Caco-2 (cell line): ENCODE data around the gene CDK11A. TPM values are rescaled to one million over a fixed set of nuclear protein-coding genes. Genes with fewer than 3 reads are reported as not detected.

Source experiments
- BruUV-seq: library from RNA; stranded (reverse); fragments of 400-500 nt; replicated peaks from 2 replicates; lab custom pipeline; 2021; lab: Mats Ljungman, UMichigan
- CTCF ChIA-PET: fragments of 300-600 bp; sonication (Branson Sonifier 250); formaldehyde crosslinking; loops from one replicate; lab custom pipeline; 2022; ENCODE audit warnings: antibody characterized with exemption; lab: Charles Lee
- POLR2A ChIA-PET: fragments of 300-600 bp; sonication (Branson Sonifier 250); formaldehyde crosslinking; loops from one replicate; lab custom pipeline; 2022; ENCODE audit warnings: antibody characterized with exemption; lab: Charles Lee
- DNase-seq, 2 experiments: peaks; one replicate each; pipeline versions ENCODE4 v3.0.0 to v3.0.0-alpha.2; 2020 to 2022
- H3K27me3 ChIP-seq: replicated peaks from 2 replicates; pipeline ENCODE4 v1.6.0; 2011; ENCODE audit warnings: low read length; ENCODE audit not compliant: control insufficient read depth, insufficient read depth
- H3K36me3 ChIP-seq: 2 replicates; pipeline ENCODE4 v1.5.1; 2011; ENCODE audit warnings: low read length; ENCODE audit not compliant: control insufficient read depth, insufficient read depth
- H3K4me1 ChIP-seq: fragments of 250-450 bp; sonication (Bioruptor Pico); 2 replicates; pipeline ENCODE4 v1.5.1; 2020; ENCODE audit warnings: mild to moderate bottlenecking
- H3K4me3 ChIP-seq: 2 replicates; pipeline ENCODE4 v1.5.1; 2011; ENCODE audit warnings: low read depth, mild to moderate bottlenecking, control low read depth, low read length
- H3K9me3 ChIP-seq: fragments of 250-450 bp; sonication (Bioruptor Pico); 2 replicates; pipeline ENCODE4 v1.5.1; 2020; ENCODE audit warnings: mild to moderate bottlenecking, moderate library complexity
- H3K27ac Mint-ChIP-seq: one replicate; pipeline ENCODE4 v1.8.0; 2022; ENCODE audit warnings: mixed read lengths; ENCODE audit not compliant: unreplicated experiment
- H3K27me3 Mint-ChIP-seq: one replicate; pipeline ENCODE4 v1.8.0; 2022; ENCODE audit warnings: mixed read lengths; ENCODE audit not compliant: insufficient read depth, unreplicated experiment
- H3K36me3 Mint-ChIP-seq: one replicate; pipeline ENCODE4 v1.8.0; 2022; ENCODE audit warnings: mild to moderate bottlenecking, mixed read lengths; ENCODE audit not compliant: insufficient read depth, unreplicated experiment
- H3K4me1 Mint-ChIP-seq: one replicate; pipeline ENCODE4 v1.8.0; 2022; ENCODE audit warnings: low read depth, mixed read lengths; ENCODE audit not compliant: unreplicated experiment
- H3K4me3 Mint-ChIP-seq: one replicate; pipeline ENCODE4 v1.8.0; 2022; ENCODE audit warnings: mild to moderate bottlenecking, moderate library complexity, mixed read lengths; ENCODE audit not compliant: unreplicated experiment
- H3K9me3 Mint-ChIP-seq: one replicate; pipeline ENCODE4 v1.8.0; 2022; ENCODE audit warnings: mixed read lengths; ENCODE audit not compliant: unreplicated experiment
- intact Hi-C: fragments of 100-400 bp; cut with micrococcal nuclease; formaldehyde crosslinking; loops from one replicate; pipeline ENCODE4 v1.10.0; 2022; ENCODE audit not compliant: unreplicated experiment
- total RNA-seq: library from RNA; stranded (reverse); gene quantifications from 2 replicates; pipeline ENCODE4 v1.2.3, GENCODE V29; 2022
- TF ChIP-seq, protein P1 (sequence below), 2 experiments: fragments of 200-600 bp in 1 of 2; IDR thresholded peaks; 1 replicate in 1 of 2; 2 replicates in 1 of 2; pipeline versions ENCODE4 v1.5.1 to v1.8.0; 2011 to 2022; ENCODE audit warnings: antibody characterized with exemption in 1 of 2, control low read depth in 1 of 2, inconsistent platforms in 1 of 2, low read depth in 1 of 2, low read length in 1 of 2, mild to moderate bottlenecking in 1 of 2, moderate library complexity in 1 of 2; ENCODE audit not compliant: insufficient read depth in 1 of 2, severe bottlenecking in 1 of 2, unreplicated experiment in 1 of 2

The CDK11A gene
- total RNA-seq, 1 experiment from 2014 or later, result 53.7 TPM

DNA sequence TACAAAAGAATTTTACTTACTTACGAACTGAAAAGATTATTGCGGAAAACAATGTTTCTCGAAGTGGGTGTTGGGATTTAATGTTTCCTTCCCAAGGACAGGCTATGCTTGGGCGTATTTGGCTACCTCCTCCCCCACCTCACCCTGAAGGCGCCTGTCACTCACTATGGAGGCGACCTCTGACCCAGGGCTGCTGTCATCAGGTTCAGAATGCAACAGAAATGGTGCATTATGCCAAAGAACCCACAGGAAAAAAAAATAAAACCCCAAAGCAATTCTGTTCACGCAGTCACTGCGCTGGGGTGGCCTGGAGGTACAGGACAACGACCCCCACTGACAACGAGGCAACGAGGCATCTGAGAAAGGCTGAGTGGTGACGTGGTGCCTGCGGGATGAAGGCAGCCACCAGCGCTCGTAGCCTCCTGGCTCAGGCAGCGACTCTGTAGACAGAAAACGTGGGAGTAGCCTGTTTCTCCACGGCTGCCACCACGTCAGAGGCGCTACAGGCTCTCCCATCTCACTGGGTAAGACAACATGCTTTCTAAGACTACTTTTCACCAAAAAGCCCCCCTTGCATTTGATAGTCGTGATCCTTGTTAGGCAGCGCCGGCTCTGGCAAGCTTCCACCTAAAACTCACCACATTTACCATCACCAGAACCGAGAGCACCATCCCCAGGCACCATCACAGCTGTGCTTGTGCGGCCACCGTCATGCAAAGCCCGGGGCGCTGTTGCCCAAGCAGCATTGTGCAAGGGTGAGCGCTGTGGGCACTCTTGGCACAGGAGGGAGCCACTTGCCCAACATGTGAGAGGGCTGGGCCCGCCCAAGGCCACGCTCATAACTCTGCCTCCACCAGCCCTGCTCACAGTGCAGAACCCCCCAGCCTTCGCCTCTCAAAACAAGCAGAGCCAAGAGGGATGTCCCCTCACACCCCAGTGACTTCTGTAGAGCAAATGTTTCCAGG, 39.8 kb upstream of the CDK11A start:
- CTCF ChIA-PET, result interaction anchor here (0.5 kb wide), 1 partner anchor 492 kb away, joined by 3 read pairs; no protein-coding TSS in a partner anchor
- H3K4me3 ChIP-seq, result no peak overlapping the region
- no peak overlapping the region for H3K27ac Mint-ChIP-seq
- H3K9me3 Mint-ChIP-seq, result no peaks in the 10 kb centered on the region
- H3K4me3 Mint-ChIP-seq, result no peak overlapping the region
- TF ChIP-seq, protein P1, sequence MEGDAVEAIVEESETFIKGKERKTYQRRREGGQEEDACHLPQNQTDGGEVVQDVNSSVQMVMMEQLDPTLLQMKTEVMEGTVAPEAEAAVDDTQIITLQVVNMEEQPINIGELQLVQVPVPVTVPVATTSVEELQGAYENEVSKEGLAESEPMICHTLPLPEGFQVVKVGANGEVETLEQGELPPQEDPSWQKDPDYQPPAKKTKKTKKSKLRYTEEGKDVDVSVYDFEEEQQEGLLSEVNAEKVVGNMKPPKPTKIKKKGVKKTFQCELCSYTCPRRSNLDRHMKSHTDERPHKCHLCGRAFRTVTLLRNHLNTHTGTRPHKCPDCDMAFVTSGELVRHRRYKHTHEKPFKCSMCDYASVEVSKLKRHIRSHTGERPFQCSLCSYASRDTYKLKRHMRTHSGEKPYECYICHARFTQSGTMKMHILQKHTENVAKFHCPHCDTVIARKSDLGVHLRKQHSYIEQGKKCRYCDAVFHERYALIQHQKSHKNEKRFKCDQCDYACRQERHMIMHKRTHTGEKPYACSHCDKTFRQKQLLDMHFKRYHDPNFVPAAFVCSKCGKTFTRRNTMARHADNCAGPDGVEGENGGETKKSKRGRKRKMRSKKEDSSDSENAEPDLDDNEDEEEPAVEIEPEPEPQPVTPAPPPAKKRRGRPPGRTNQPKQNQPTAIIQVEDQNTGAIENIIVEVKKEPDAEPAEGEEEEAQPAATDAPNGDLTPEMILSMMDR (IDR thresholded peaks at IDR 0.05; ENCODE audit: insufficient read depth in 1 of 2, low read depth in 1 of 2, low read length in 1 of 2, severe bottlenecking in 1 of 2, unreplicated experiment in 1 of 2), result no peak
- H3K36me3 ChIP-seq, result peaks cover 2% of the 10 kb centered on the region; the same call in 1 of the 2 replicates
- BruUV-seq, result no TSS peak
- POLR2A ChIA-PET, result no interaction called here
- H3K27me3 ChIP-seq, result no peaks in the 10 kb centered on the region
- intact Hi-C loops, result no loop called here
- H3K4me1 Mint-ChIP-seq, result no peaks in the 10 kb centered on the region
- no peaks in the 10 kb centered on the region for H3K4me1 ChIP-seq
- no peaks in the 10 kb centered on the region for H3K27me3 Mint-ChIP-seq
- peak in 1 of 2 experiments; percentile 24 for DNase-seq
- H3K9me3 ChIP-seq, result no peaks in the 10 kb centered on the region
- peaks cover 66% of the 10 kb centered on the region for H3K36me3 Mint-ChIP-seq

DNA sequence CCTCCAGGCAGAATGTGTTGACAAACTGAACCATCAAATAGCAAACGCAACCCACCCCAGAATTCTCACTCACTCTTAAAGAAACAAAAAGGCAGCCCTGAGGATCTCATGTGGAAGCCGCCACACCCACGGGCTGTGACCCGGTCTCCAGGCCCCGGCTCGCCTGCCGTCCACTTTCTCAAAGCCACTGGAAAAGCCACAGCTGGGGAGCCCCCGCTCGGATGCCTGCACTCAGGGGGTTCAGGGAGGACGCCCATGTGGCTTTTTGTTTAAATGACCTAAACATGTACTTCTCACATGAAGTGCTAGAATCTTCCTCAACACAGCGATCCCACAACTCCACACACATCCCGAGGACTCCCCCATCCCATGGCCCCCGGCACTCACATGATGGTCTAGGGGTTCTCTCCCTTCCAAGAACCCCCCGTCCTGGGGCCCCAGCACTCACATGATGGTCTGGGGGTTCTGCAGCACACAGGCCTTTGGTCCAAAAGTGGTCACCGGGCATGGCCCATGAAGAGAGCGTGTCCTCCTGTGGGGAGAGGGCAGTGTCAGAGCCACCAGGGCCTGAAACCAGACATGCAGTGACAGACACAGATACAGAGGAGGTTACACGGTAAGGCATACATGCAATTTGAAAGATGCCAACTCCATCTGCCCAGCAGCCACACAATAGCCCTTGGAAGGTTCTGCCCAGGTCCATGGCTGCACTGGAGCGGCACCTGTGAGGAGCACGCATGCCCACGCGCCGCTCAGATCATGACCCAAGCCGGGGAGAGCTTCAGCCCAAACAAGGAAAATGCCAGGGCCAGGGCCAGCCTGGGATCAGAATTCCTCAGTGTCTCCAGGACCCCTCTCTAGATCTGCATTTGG, 37.6 kb upstream of the CDK11A start:
- Mint-ChIP-seq H3K36me3 (peaks cover 61% of the 10 kb centered on the region), H3K27ac (no peak overlapping the region), H3K9me3 (no peaks in the 10 kb centered on the region), H3K27me3 (no peaks in the 10 kb centered on the region), H3K4me3 (no peak overlapping the region), H3K4me1 (no peaks in the 10 kb centered on the region)
- Histone ChIP-seq H3K36me3 (peaks cover 2% of the 10 kb centered on the region; the same call in 1 of the 2 replicates), H3K27me3 (no peaks in the 10 kb centered on the region), H3K4me1 (no peaks in the 10 kb centered on the region), H3K4me3 (no peak overlapping the region), H3K9me3 (no peaks in the 10 kb centered on the region)
- TF ChIP-seq, protein P1 (IDR thresholded peaks at IDR 0.05; ENCODE audit: insufficient read depth in 1 of 2, low read depth in 1 of 2, low read length in 1 of 2, severe bottlenecking in 1 of 2, unreplicated experiment in 1 of 2), result no peak
- DNase-seq, result no peak
- POLR2A ChIA-PET, result no interaction called here
- CTCF ChIA-PET, result no interaction called here
- BruUV-seq, result no TSS peak
- intact Hi-C loops, result no loop called here

GRCh38 chr1:1760715-1761114, 36.6 kb upstream of the CDK11A start:
- peaks cover 2% of the 10 kb centered on the region; the same call in 1 of the 2 replicates for H3K36me3 ChIP-seq
- Mint-ChIP-seq H3K36me3 (peaks cover 57% of the 10 kb centered on the region), H3K27me3 (no peaks in the 10 kb centered on the region), H3K4me1 (no peaks in the 10 kb centered on the region), H3K27ac (no peak overlapping the region), H3K9me3 (no peaks in the 10 kb centered on the region), H3K4me3 (no peak overlapping the region)
- intact Hi-C loops, result no loop called here
- DNase-seq, result no peak
- no TSS peak for BruUV-seq
- no peaks in the 10 kb centered on the region for H3K9me3 ChIP-seq
- ChIA-PET CTCF (no interaction called here), POLR2A (no interaction called here)
- TF ChIP-seq, protein P1 (IDR thresholded peaks at IDR 0.05; ENCODE audit: insufficient read depth in 1 of 2, low read depth in 1 of 2, low read length in 1 of 2, severe bottlenecking in 1 of 2, unreplicated experiment in 1 of 2), result no peak
- H3K27me3 ChIP-seq, result no peaks in the 10 kb centered on the region
- no peak overlapping the region for H3K4me3 ChIP-seq
- no peaks in the 10 kb centered on the region for H3K4me1 ChIP-seq
